ENCODE results near the gene MTUS2. TPM values are rescaled to one million over a fixed set of nuclear protein-coding genes. Genes with fewer than 3 reads are reported as not detected.

MTUS2 gene
- total and polyA plus RNA-seq, 2 donors from 2014 or later, result 0.06 to 0.22 TPM

DNA sequence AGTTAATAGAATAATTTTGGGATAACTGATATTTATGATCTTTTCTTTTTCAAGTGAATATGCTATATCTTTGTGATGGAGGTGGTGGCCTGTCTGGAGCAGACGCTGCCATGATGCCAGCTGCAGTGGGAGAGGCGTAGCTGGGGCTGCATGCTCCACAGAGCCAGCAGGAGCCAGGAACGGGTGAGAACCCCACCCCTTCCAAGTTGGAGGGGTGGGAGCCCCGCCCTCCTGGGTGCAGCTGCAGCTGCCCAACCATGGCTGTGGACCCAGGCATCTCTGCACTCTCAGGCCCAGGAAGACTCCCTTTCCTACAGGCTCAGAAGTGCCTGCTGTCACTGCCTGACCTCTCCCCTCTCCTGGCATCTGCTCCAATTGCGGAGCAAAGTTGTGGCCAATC lies 402.3 kb downstream of the MTUS2 start:
- FAIRE-seq (no peak), DNase-seq (no peak)
- no peaks in the 10 kb centered on the region for H3K27me3 ChIP-seq (ENCODE audit: control insufficient read depth, insufficient read depth, low read length)
- no peaks in the 10 kb centered on the region for H3K4me1 ChIP-seq (ENCODE audit: control insufficient read depth in 2 of 3, insufficient read depth in 2 of 3, low read depth in 1 of 3, low read length in 3 of 3)
- peaks cover 0 to 11% (median 0%) of the 10 kb centered on the region in 3 donors for H3K9me3 ChIP-seq (ENCODE audit: control insufficient read depth in 2 of 3, insufficient read depth in 1 of 3, low read length in 3 of 3)
- no peaks in the 10 kb centered on the region for H3K36me3 ChIP-seq (ENCODE audit: control insufficient read depth in 2 of 3, insufficient read depth in 3 of 3, low read length in 3 of 3)
- H3K9ac ChIP-seq (ENCODE audit: low read length in 3 of 3), result no peak overlapping the region
- TF ChIP-seq, protein P1, sequence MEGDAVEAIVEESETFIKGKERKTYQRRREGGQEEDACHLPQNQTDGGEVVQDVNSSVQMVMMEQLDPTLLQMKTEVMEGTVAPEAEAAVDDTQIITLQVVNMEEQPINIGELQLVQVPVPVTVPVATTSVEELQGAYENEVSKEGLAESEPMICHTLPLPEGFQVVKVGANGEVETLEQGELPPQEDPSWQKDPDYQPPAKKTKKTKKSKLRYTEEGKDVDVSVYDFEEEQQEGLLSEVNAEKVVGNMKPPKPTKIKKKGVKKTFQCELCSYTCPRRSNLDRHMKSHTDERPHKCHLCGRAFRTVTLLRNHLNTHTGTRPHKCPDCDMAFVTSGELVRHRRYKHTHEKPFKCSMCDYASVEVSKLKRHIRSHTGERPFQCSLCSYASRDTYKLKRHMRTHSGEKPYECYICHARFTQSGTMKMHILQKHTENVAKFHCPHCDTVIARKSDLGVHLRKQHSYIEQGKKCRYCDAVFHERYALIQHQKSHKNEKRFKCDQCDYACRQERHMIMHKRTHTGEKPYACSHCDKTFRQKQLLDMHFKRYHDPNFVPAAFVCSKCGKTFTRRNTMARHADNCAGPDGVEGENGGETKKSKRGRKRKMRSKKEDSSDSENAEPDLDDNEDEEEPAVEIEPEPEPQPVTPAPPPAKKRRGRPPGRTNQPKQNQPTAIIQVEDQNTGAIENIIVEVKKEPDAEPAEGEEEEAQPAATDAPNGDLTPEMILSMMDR (IDR thresholded peaks at IDR 0.05; ENCODE audit: borderline replicate concordance, extremely low read depth, insufficient read depth), result no peak
- no peak overlapping the region for H3K4me3 ChIP-seq (ENCODE audit: low read length in 3 of 3)
- intact Hi-C loops (cut with DNase I), result no loop called here
- H3K27ac ChIP-seq (ENCODE audit: low read depth in 2 of 2, low read length in 2 of 2), result no peak overlapping the region

DNA sequence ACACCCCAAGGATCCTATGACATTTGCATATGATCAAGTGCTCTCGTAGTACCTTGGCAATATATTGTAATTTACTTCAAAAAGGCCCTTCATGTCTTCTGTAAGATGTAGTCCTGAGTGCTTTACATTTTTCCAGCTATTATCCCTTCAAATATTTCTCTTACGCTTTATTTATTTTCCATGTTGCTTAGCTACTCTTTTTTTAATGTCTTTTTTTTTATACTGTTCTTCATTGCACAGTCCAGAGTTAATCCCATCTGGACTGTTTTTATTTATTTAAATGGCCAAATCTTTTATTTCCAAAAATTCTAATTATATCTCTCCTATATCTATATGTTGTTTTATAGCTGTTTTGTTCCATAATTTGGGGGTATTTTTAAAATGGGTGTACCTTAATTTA lies 404.1 kb downstream of the MTUS2 start:
- no peaks in the 10 kb centered on the region for H3K4me1 ChIP-seq (ENCODE audit: control insufficient read depth in 2 of 3, insufficient read depth in 2 of 3, low read depth in 1 of 3, low read length in 3 of 3)
- TF ChIP-seq, protein P1 (IDR thresholded peaks at IDR 0.05; ENCODE audit: borderline replicate concordance, extremely low read depth, insufficient read depth), result no peak
- no peak overlapping the region for H3K9ac ChIP-seq (ENCODE audit: low read length in 3 of 3)
- no peak overlapping the region for H3K27ac ChIP-seq (ENCODE audit: low read depth in 2 of 2, low read length in 2 of 2)
- H3K4me3 ChIP-seq (ENCODE audit: low read length in 3 of 3), result no peak overlapping the region
- H3K9me3 ChIP-seq (ENCODE audit: control insufficient read depth in 2 of 3, insufficient read depth in 1 of 3, low read length in 3 of 3), result peaks cover 0 to 7% (median 0%) of the 10 kb centered on the region in 3 donors
- H3K36me3 ChIP-seq (ENCODE audit: control insufficient read depth in 2 of 3, insufficient read depth in 3 of 3, low read length in 3 of 3), result no peaks in the 10 kb centered on the region
- intact Hi-C loops (cut with DNase I), result no loop called here
- FAIRE-seq (no peak), DNase-seq (no peak)
- H3K27me3 ChIP-seq (ENCODE audit: control insufficient read depth, insufficient read depth, low read length), result no peaks in the 10 kb centered on the region

DNA sequence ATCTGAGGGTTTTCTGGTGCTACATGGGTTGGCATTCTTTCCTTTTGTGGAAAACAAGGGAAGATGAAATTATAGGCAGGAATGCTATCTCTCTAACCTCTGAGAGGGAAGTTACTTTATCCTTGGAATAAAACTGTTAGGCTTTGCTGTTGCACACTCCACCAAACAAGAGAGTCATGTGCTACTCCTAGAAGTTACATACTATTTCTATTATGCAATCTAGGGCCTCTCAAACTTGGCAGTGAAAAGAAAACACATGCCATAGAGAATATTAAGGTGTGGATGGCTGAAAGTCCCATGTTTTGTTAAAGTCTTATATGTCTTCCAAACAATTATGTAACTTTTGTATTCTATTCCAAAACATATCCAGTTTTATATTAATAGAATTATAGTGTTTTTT lies 407.4 kb downstream of the MTUS2 start:
- TF ChIP-seq, protein P1 (IDR thresholded peaks at IDR 0.05; ENCODE audit: borderline replicate concordance, extremely low read depth, insufficient read depth), result no peak
- intact Hi-C loops (cut with DNase I), result no loop called here
- no peak for FAIRE-seq

DNA sequence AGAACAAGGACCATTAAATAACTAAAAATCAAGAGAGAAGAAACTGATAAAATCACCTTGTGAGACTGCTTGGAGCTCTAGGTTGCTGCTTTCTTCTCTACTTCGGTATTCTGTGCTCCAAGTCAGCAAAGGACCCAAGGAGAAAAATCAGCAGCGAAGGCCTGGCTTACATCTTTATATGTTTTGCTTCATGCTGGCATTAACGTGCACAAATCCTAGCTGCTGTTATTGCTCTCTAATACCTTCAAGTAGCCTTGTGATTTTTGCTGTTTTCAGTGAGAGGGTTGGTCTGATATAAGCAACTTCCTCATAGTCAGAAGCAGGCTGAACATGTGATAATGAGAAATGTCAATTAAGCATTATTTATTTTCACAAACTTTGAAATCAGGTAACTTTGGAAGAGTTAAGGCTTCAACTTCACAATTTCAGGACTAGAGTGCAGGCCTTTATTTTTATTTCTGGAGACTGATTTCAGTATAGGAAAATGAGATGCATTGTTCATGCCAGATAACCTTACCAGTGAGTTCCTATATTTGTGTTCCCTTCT lies 410.2 kb downstream of the MTUS2 start:
- H3K27ac ChIP-seq (ENCODE audit: low read depth in 2 of 2, low read length in 2 of 2), result no peak overlapping the region
- FAIRE-seq (no peak), DNase-seq (no peak)
- H3K27me3 ChIP-seq (ENCODE audit: control insufficient read depth, insufficient read depth, low read length), result no peaks in the 10 kb centered on the region
- H3K36me3 ChIP-seq (ENCODE audit: control insufficient read depth in 2 of 3, insufficient read depth in 3 of 3, low read length in 3 of 3), result no peaks in the 10 kb centered on the region
- no peaks in the 10 kb centered on the region for H3K4me1 ChIP-seq (ENCODE audit: control insufficient read depth in 2 of 3, insufficient read depth in 2 of 3, low read depth in 1 of 3, low read length in 3 of 3)
- TF ChIP-seq, protein P1 (IDR thresholded peaks at IDR 0.05; ENCODE audit: borderline replicate concordance, extremely low read depth, insufficient read depth), result no peak
- no peaks in the 10 kb centered on the region for H3K9me3 ChIP-seq (ENCODE audit: control insufficient read depth in 2 of 3, insufficient read depth in 1 of 3, low read length in 3 of 3)
- H3K9ac ChIP-seq (ENCODE audit: low read length in 3 of 3), result no peak overlapping the region
- no peak overlapping the region for H3K4me3 ChIP-seq (ENCODE audit: low read length in 3 of 3)
- intact Hi-C loops (cut with DNase I), result no loop called here

More for the DNA sequence above, 407.4 kb downstream of the MTUS2 start:
- Histone ChIP-seq H3K36me3 (ENCODE audit: control insufficient read depth in 2 of 3, insufficient read depth in 3 of 3, low read length in 3 of 3) (no peaks in the 10 kb centered on the region), H3K4me3 (ENCODE audit: low read length in 3 of 3) (no peak overlapping the region), H3K9ac (ENCODE audit: low read length in 3 of 3) (no peak overlapping the region), H3K27ac (ENCODE audit: low read depth in 2 of 2, low read length in 2 of 2) (no peak overlapping the region), H3K27me3 (ENCODE audit: control insufficient read depth, insufficient read depth, low read length) (no peaks in the 10 kb centered on the region), H3K9me3 (ENCODE audit: control insufficient read depth in 2 of 3, insufficient read depth in 1 of 3, low read length in 3 of 3) (peaks cover 0 to 7% (median 0%) of the 10 kb centered on the region in 3 donors), H3K4me1 (ENCODE audit: control insufficient read depth in 2 of 3, insufficient read depth in 2 of 3, low read depth in 1 of 3, low read length in 3 of 3) (no peaks in the 10 kb centered on the region)
- DNase-seq, result no peak

Data from kidney (tissue), 14 donors.